Activated CD8-positive, alpha-beta memory T cell treated with anti-CD3 and anti-CD28 coated beads, Interleukin-2, amount 50 U/mL, for 4 hours (primary cell): ENCODE data around the gene GLYATL1.

Source experiments
- DNase-seq: peaks from one replicate; pipeline ENCODE4 v3.0.0-alpha.2; 2020

GLYATL1 gene

GRCh38 chr11:58927393-58928106 is 11.7 kb upstream of the GLYATL1 start:
- DNase-seq: no peak

GRCh38 chr11:58928107-58928499 is 11.2 kb upstream of the GLYATL1 start:
- no peak for DNase-seq

- no peak for DNase-seq
Measured at GRCh38 chr11:58928691-58929090, 10.6 kb upstream of the GLYATL1 start.

- DNase-seq: no peak
Measured at GRCh38 chr11:58930926-58931325, 8.4 kb upstream of the GLYATL1 start.

GRCh38 chr11:58933661-58934060 is 5.6 kb upstream of the GLYATL1 start:
- no peak for DNase-seq

- no peak for DNase-seq
Measured at GRCh38 chr11:58934945-58935513, 4.3 kb upstream of the GLYATL1 start.

GRCh38 chr11:58938398-58938797 is 890 bp upstream of the GLYATL1 start:
- DNase-seq: no peak

- no peak for DNase-seq
Measured at GRCh38 chr11:58940028-58940427, 740 bp downstream of the GLYATL1 start.

GRCh38 chr11:58941838-58942237 is 2.5 kb downstream of the GLYATL1 start:
- no peak for DNase-seq

- no peak for DNase-seq
Measured at GRCh38 chr11:58945663-58946062, 6.4 kb downstream of the GLYATL1 start.

- DNase-seq: no peak
Measured at GRCh38 chr11:58949184-58949583, 9.9 kb downstream of the GLYATL1 start.

GRCh38 chr11:58957922-58958321 is 18.6 kb downstream of the GLYATL1 start:
- no peak for DNase-seq

GRCh38 chr11:58958500-58958899 is 19.2 kb downstream of the GLYATL1 start:
- DNase-seq: peak; percentile 24

GRCh38 chr11:58963551-58964104 is 24.3 kb downstream of the GLYATL1 start:
- DNase-seq: no peak

GRCh38 chr11:58965246-58965985 is 26.1 kb downstream of the GLYATL1 start:
- no peak for DNase-seq

GRCh38 chr11:58968251-58968711 is 29.0 kb downstream of the GLYATL1 start:
- no peak for DNase-seq

- no peak for DNase-seq
Measured at GRCh38 chr11:58977470-58977869, 38.2 kb downstream of the GLYATL1 start.

GRCh38 chr11:58979222-58979621 is 39.9 kb downstream of the GLYATL1 start:
- no peak for DNase-seq

GRCh38 chr11:58980159-58980843 is 41.0 kb downstream of the GLYATL1 start:
- no peak for DNase-seq

- no peak for DNase-seq
Measured at GRCh38 chr11:58992489-58992888, 53.2 kb downstream of the GLYATL1 start.

GRCh38 chr11:58994171-58994570 is 54.9 kb downstream of the GLYATL1 start:
- DNase-seq: no peak

GRCh38 chr11:58998480-58999290 is 59.4 kb downstream of the GLYATL1 start:
- no peak for DNase-seq
